ENCODE measurements around the gene AKAP17A. TPM values are rescaled to one million over a fixed set of nuclear protein-coding genes. Genes with fewer than 3 reads are reported as not detected.
A peak's percentile ranks its signal among the peaks of the same experiment; 100 is the strongest.

The AKAP17A gene
- total RNA-seq, 1 donor from 2014 or later = 74.0 TPM

- no peak for DNase-seq (ENCODE audit: low spot score in 2 of 2)
- H3K27ac ChIP-seq = no peak overlapping the region
- intact Hi-C loops (cut with DNase I) = no loop called here
- no peaks in the 10 kb centered on the region for H3K27me3 ChIP-seq
- no peaks in the 10 kb centered on the region for H3K4me1 ChIP-seq
- TF ChIP-seq CTCF (IDR thresholded peaks at IDR 0.05) = no peak
- no peak overlapping the region for H3K4me3 ChIP-seq
- H3K36me3 ChIP-seq = peaks cover 75 to 88% of the 10 kb centered on the region in 2 donors
- H3K9me3 ChIP-seq = no peaks in the 10 kb centered on the region
These were observed 9.1 kb downstream of the AKAP17A start for GRCh38 chrX:1600406-1601050.

DNA sequence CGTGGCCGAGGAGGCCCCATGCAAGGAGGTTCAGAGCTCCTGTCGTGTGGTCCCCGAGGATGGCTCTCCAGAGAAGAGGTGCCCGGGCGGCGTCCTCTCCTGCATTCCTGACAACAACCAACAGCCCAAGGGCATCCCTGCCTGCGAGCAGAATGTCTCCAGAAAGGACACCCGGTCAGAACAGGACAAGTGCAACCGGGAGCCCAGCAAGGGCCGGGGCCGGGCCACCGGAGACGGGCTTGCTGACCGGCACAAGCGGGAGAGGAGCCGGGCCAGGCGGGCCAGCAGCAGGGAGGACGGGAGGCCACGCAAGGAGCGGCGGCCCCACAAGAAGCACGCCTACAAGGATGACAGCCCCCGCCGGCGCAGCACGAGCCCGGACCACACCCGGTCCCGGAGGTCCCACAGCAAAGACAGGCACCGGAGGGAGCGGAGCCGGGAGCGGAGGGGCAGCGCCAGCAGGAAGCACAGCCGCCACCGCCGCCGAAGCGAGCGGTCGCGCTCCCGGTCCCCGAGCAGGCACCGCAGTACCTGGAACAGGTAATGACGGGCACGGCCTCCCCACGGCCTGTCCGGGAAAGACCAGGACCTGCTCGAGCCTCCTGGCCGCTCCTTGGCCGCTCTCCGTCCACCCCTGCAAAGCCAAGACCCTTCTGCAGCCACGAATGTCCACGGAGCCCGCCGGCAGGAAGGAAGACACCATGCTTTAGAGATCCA lies 9.8 kb downstream of the AKAP17A start:
- no peak overlapping the region for H3K4me3 ChIP-seq
- peaks cover 70 to 82% of the 10 kb centered on the region in 2 donors for H3K36me3 ChIP-seq
- H3K9me3 ChIP-seq = no peaks in the 10 kb centered on the region
- H3K27ac ChIP-seq = no peak overlapping the region
- intact Hi-C loops (cut with DNase I) = no loop called here
- TF ChIP-seq CTCF (IDR thresholded peaks at IDR 0.05) = no peak
- H3K27me3 ChIP-seq = no peaks in the 10 kb centered on the region
- H3K4me1 ChIP-seq = no peaks in the 10 kb centered on the region
- DNase-seq (ENCODE audit: low spot score in 2 of 2) = peak in 1 of 2 donors; percentile 60

DNA sequence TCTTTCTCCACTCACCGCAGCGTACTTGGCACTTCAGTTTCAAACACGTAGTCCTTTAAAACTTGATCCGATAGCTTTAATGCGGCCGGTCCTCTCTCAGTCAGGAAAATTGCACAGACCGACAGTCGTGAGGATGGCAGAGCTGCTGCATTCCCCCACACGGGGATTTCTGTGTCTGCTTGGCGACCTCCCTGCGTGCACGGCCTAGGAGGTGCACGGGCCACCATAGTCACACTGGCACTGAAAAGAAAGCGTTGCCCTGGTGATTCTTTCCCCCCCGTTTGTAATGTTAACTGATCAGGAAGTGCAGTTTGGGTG lies 10.3 kb downstream of the AKAP17A start:
- peak in 1 of 2 donors; percentile 34 for DNase-seq (ENCODE audit: low spot score in 2 of 2)
- no peak overlapping the region for H3K4me3 ChIP-seq
- H3K27me3 ChIP-seq = no peaks in the 10 kb centered on the region
- TF ChIP-seq CTCF (IDR thresholded peaks at IDR 0.05) = no peak
- H3K4me1 ChIP-seq = no peaks in the 10 kb centered on the region
- intact Hi-C loops (cut with DNase I) = no loop called here
- H3K9me3 ChIP-seq = no peaks in the 10 kb centered on the region
- no peak overlapping the region for H3K27ac ChIP-seq
- H3K36me3 ChIP-seq = peaks cover 69 to 80% of the 10 kb centered on the region in 2 donors

- Histone ChIP-seq H3K4me1 (no peaks in the 10 kb centered on the region), H3K36me3 (peaks cover 63 to 74% of the 10 kb centered on the region in 2 donors), H3K9me3 (no peaks in the 10 kb centered on the region), H3K27ac (no peak overlapping the region), H3K27me3 (no peaks in the 10 kb centered on the region), H3K4me3 (no peak overlapping the region)
- DNase-seq (ENCODE audit: low spot score in 2 of 2) = peak in 1 of 2 donors; percentile 37
- TF ChIP-seq CTCF (IDR thresholded peaks at IDR 0.05) = no peak
- intact Hi-C loops (cut with DNase I) = no loop called here
These were observed 10.9 kb downstream of the AKAP17A start for GRCh38 chrX:1602299-1602698.

GRCh38 chrX:1606496-1606895 lies 15.1 kb downstream of the AKAP17A start:
- no peak for DNase-seq (ENCODE audit: low spot score in 2 of 2)
- Histone ChIP-seq H3K27ac (no peak overlapping the region), H3K4me1 (no peaks in the 10 kb centered on the region), H3K36me3 (peaks cover 21 to 32% of the 10 kb centered on the region in 2 donors), H3K9me3 (no peaks in the 10 kb centered on the region), H3K4me3 (no peak overlapping the region), H3K27me3 (no peaks in the 10 kb centered on the region)
- TF ChIP-seq CTCF (IDR thresholded peaks at IDR 0.05) = no peak
- intact Hi-C loops (cut with DNase I) = no loop called here
